Measurements from ENCODE around the gene ETFRF1. TPM values are rescaled to one million over a fixed set of nuclear protein-coding genes. Genes with fewer than 3 reads are reported as not detected.

Gene ETFRF1
- total and polyA plus RNA-seq, 4 experiments from 2014 or later: 22.1 to 56.5 (median 26.9) TPM

GRCh38 chr12:25162866-25163265, 32.2 kb upstream of the ETFRF1 start:
- Mint-ChIP-seq H3K4me3 (no peak overlapping the region), H3K36me3 (no peaks in the 10 kb centered on the region), H3K4me1 (no peaks in the 10 kb centered on the region), H3K27me3 (no peaks in the 10 kb centered on the region), H3K9me3 (no peaks in the 10 kb centered on the region), H3K27ac (no peak overlapping the region)
- no peaks in the 10 kb centered on the region for H3K27me3 ChIP-seq (ENCODE audit: insufficient read depth, low read length)
- H3K27ac ChIP-seq (ENCODE audit: low read depth, low read length): no peak overlapping the region
- no peaks in the 10 kb centered on the region for H3K9me3 ChIP-seq (ENCODE audit: control insufficient read depth in 1 of 2, low read length in 2 of 2)
- no peak overlapping the region for H3K4me3 ChIP-seq (ENCODE audit: low read length in 2 of 2)
- no peaks in the 10 kb centered on the region for H3K36me3 ChIP-seq (ENCODE audit: insufficient read depth, low read length)
- ChIA-PET CTCF (ENCODE audit: partially characterized antibody) (no interaction called here), POLR2A (ENCODE audit: partially characterized antibody) (no interaction called here)
- DNase-seq: no peak
- intact Hi-C loops (cut with micrococcal nuclease): no loop called here
- H3K4me1 ChIP-seq (ENCODE audit: insufficient read depth, low read length): no peaks in the 10 kb centered on the region

- Histone ChIP-seq H3K27me3 (ENCODE audit: insufficient read depth, low read length) (peaks cover 3% of the 10 kb centered on the region), H3K4me3 (ENCODE audit: low read length in 2 of 2) (no peak overlapping the region), H3K27ac (ENCODE audit: low read depth, low read length) (no peak overlapping the region), H3K4me1 (ENCODE audit: insufficient read depth, low read length) (peaks cover 16% of the 10 kb centered on the region), H3K36me3 (ENCODE audit: insufficient read depth, low read length) (no peaks in the 10 kb centered on the region), H3K9me3 (ENCODE audit: control insufficient read depth in 1 of 2, low read length in 2 of 2) (no peaks in the 10 kb centered on the region)
- Mint-ChIP-seq H3K27ac (peak overlapping the region in 1 of 7 donors; percentile 37), H3K4me1 (peaks cover 8 to 16% (median 12%) of the 10 kb centered on the region in 4 donors), H3K27me3 (peaks cover 2% of the 10 kb centered on the region in 2 donors), H3K36me3 (peaks cover 0 to 3% of the 10 kb centered on the region in 2 donors), H3K9me3 (peaks cover 0 to 7% (median 2%) of the 10 kb centered on the region in 8 donors), H3K4me3 (no peak overlapping the region)
- intact Hi-C loops (cut with micrococcal nuclease): no loop called here
- CTCF ChIA-PET (ENCODE audit: partially characterized antibody): interaction anchor here (0.8 to 1.0 kb wide), 2 partner anchors 28 kb away, joined by 3 read pairs; no protein-coding TSS in a partner anchor
- DNase-seq: no peak
- POLR2A ChIA-PET (ENCODE audit: partially characterized antibody): interaction anchor here (0.9 kb wide), 1 partner anchor 12 kb away, joined by 4 read pairs; the partner anchor contains the start of genes DNAI7 and ETFRF1
These were observed 12.3 kb upstream of the ETFRF1 start for GRCh38 chr12:25182765-25183164.

GRCh38 chr12:25184132-25184531, 10.9 kb upstream of the ETFRF1 start:
- CTCF ChIA-PET (ENCODE audit: partially characterized antibody): interaction anchor here (1.6 kb wide), 1 partner anchor 203 kb away, joined by 7 read pairs; no protein-coding TSS in a partner anchor
- Histone ChIP-seq H3K4me3 (ENCODE audit: low read length in 2 of 2) (no peak overlapping the region), H3K27ac (ENCODE audit: low read depth, low read length) (no peak overlapping the region), H3K9me3 (ENCODE audit: control insufficient read depth in 1 of 2, low read length in 2 of 2) (no peaks in the 10 kb centered on the region), H3K27me3 (ENCODE audit: insufficient read depth, low read length) (no peaks in the 10 kb centered on the region), H3K36me3 (ENCODE audit: insufficient read depth, low read length) (no peaks in the 10 kb centered on the region), H3K4me1 (ENCODE audit: insufficient read depth, low read length) (peaks cover 16% of the 10 kb centered on the region)
- Mint-ChIP-seq H3K27ac (no peak overlapping the region), H3K27me3 (no peaks in the 10 kb centered on the region), H3K4me3 (no peak overlapping the region), H3K4me1 (peaks cover 8 to 16% (median 12%) of the 10 kb centered on the region in 4 donors), H3K9me3 (peaks cover 0 to 7% (median 2%) of the 10 kb centered on the region in 8 donors), H3K36me3 (peaks cover 0 to 3% of the 10 kb centered on the region in 2 donors)
- DNase-seq: no peak
- intact Hi-C loops (cut with micrococcal nuclease): no loop called here
- POLR2A ChIA-PET (ENCODE audit: partially characterized antibody): interaction anchor here (2.1 kb wide), 1 partner anchor 10 kb away, joined by 6 read pairs; the partner anchor contains the start of genes DNAI7 and ETFRF1

GRCh38 chr12:25186038-25186787, 8.8 kb upstream of the ETFRF1 start:
- peaks cover 8 to 16% (median 12%) of the 10 kb centered on the region in 4 donors for H3K4me1 Mint-ChIP-seq
- Histone ChIP-seq H3K27ac (ENCODE audit: low read depth, low read length) (peak overlapping the region; percentile 50), H3K36me3 (ENCODE audit: insufficient read depth, low read length) (no peaks in the 10 kb centered on the region), H3K27me3 (ENCODE audit: insufficient read depth, low read length) (no peaks in the 10 kb centered on the region), H3K4me1 (ENCODE audit: insufficient read depth, low read length) (peaks cover 16% of the 10 kb centered on the region), H3K4me3 (ENCODE audit: low read length in 2 of 2) (peak overlapping the region; percentile 48 to 49), H3K9me3 (ENCODE audit: control insufficient read depth in 1 of 2, low read length in 2 of 2) (no peaks in the 10 kb centered on the region)
- ChIA-PET POLR2A (ENCODE audit: partially characterized antibody) (interaction anchor here (1.1 to 1.9 kb wide), 4 partner anchors 9 to 198 kb away, joined by 3 to 8 read pairs (median 5); partner anchors contain the start of genes DNAI7, ETFRF1 and KRAS), CTCF (ENCODE audit: partially characterized antibody) (interaction anchor here (1.0 kb wide), 2 partner anchors 9 to 31 kb away, joined by 3 to 5 read pairs; partner anchors contain the start of genes DNAI7 and ETFRF1)
- no peaks in the 10 kb centered on the region for H3K36me3 Mint-ChIP-seq
- no peaks in the 10 kb centered on the region for H3K27me3 Mint-ChIP-seq
- no peaks in the 10 kb centered on the region for H3K9me3 Mint-ChIP-seq
- intact Hi-C loops (cut with micrococcal nuclease): loop anchor here (1.0 to 2.0 kb wide), 2 partner anchors 9 to 31 kb away; partner anchors contain the start of genes DNAI7 and ETFRF1
- peak overlapping the region; percentile 76 to 92 (median 86) for H3K4me3 Mint-ChIP-seq
- H3K27ac Mint-ChIP-seq: peak overlapping the region; percentile 8 to 94 (median 85)
- DNase-seq: peak in 1 of 5 donors; percentile 13

- intact Hi-C loops (cut with micrococcal nuclease): loop anchor here (1.0 to 2.0 kb wide), 2 partner anchors 8 to 32 kb away; partner anchors contain the start of genes DNAI7 and ETFRF1
- Histone ChIP-seq H3K27ac (ENCODE audit: low read depth, low read length) (peak overlapping the region; percentile 50), H3K4me1 (ENCODE audit: insufficient read depth, low read length) (peaks cover 16% of the 10 kb centered on the region), H3K27me3 (ENCODE audit: insufficient read depth, low read length) (no peaks in the 10 kb centered on the region), H3K9me3 (ENCODE audit: control insufficient read depth in 1 of 2, low read length in 2 of 2) (no peaks in the 10 kb centered on the region), H3K36me3 (ENCODE audit: insufficient read depth, low read length) (no peaks in the 10 kb centered on the region), H3K4me3 (ENCODE audit: low read length in 2 of 2) (peak overlapping the region; percentile 48 to 49)
- peak overlapping the region; percentile 8 to 94 (median 85) for H3K27ac Mint-ChIP-seq
- H3K27me3 Mint-ChIP-seq: no peaks in the 10 kb centered on the region
- CTCF ChIA-PET (ENCODE audit: partially characterized antibody): interaction anchor here (1.0 kb wide), 2 partner anchors 8 to 32 kb away, joined by 3 to 5 read pairs; partner anchors contain the start of genes DNAI7 and ETFRF1
- DNase-seq: peak in 4 of 5 donors; percentile 24 to 41 (median 28)
- POLR2A ChIA-PET (ENCODE audit: partially characterized antibody): interaction anchor here (1.1 to 1.9 kb wide), 4 partner anchors 8 to 198 kb away, joined by 3 to 8 read pairs (median 5); partner anchors contain the start of genes DNAI7, ETFRF1 and KRAS
- no peaks in the 10 kb centered on the region for H3K36me3 Mint-ChIP-seq
- H3K4me1 Mint-ChIP-seq: peaks cover 8 to 16% (median 12%) of the 10 kb centered on the region in 4 donors
- no peaks in the 10 kb centered on the region for H3K9me3 Mint-ChIP-seq
- H3K4me3 Mint-ChIP-seq: peak overlapping the region; percentile 76 to 92 (median 86)
These were observed 8.1 kb upstream of the ETFRF1 start for GRCh38 chr12:25186788-25187402.

- no peak overlapping the region for H3K4me3 Mint-ChIP-seq
- H3K4me1 ChIP-seq (ENCODE audit: insufficient read depth, low read length): peaks cover 16% of the 10 kb centered on the region
- POLR2A ChIA-PET (ENCODE audit: partially characterized antibody): interaction anchor here (1.9 kb wide), 1 partner anchor 33 kb away, joined by 6 read pairs; no protein-coding TSS in a partner anchor
- CTCF ChIA-PET (ENCODE audit: partially characterized antibody): no interaction called here
- H3K27ac Mint-ChIP-seq: peak overlapping the region in 1 of 7 donors; percentile 92
- no peaks in the 10 kb centered on the region for H3K36me3 Mint-ChIP-seq
- H3K9me3 Mint-ChIP-seq: no peaks in the 10 kb centered on the region
- H3K4me1 Mint-ChIP-seq: peaks cover 8 to 16% (median 12%) of the 10 kb centered on the region in 4 donors
- H3K9me3 ChIP-seq (ENCODE audit: control insufficient read depth in 1 of 2, low read length in 2 of 2): no peaks in the 10 kb centered on the region
- no peaks in the 10 kb centered on the region for H3K27me3 ChIP-seq (ENCODE audit: insufficient read depth, low read length)
- H3K36me3 ChIP-seq (ENCODE audit: insufficient read depth, low read length): no peaks in the 10 kb centered on the region
- intact Hi-C loops (cut with micrococcal nuclease): loop anchor here (2.0 kb wide), 1 partner anchor 33 kb away; no protein-coding TSS in a partner anchor
- no peak overlapping the region for H3K27ac ChIP-seq (ENCODE audit: low read depth, low read length)
- no peak for DNase-seq
- no peaks in the 10 kb centered on the region for H3K27me3 Mint-ChIP-seq
- no peak overlapping the region for H3K4me3 ChIP-seq (ENCODE audit: low read length in 2 of 2)
These were observed 7.3 kb upstream of the ETFRF1 start for GRCh38 chr12:25187781-25188180.
